Measurements from ENCODE around the gene CFAP57. TPM values are rescaled to one million over a fixed set of nuclear protein-coding genes. Genes with fewer than 3 reads are reported as not detected.

CFAP57 gene
- total RNA-seq, 4 donors from 2014 or later: 0.40 to 5.6 (median 1.8) TPM

DNA sequence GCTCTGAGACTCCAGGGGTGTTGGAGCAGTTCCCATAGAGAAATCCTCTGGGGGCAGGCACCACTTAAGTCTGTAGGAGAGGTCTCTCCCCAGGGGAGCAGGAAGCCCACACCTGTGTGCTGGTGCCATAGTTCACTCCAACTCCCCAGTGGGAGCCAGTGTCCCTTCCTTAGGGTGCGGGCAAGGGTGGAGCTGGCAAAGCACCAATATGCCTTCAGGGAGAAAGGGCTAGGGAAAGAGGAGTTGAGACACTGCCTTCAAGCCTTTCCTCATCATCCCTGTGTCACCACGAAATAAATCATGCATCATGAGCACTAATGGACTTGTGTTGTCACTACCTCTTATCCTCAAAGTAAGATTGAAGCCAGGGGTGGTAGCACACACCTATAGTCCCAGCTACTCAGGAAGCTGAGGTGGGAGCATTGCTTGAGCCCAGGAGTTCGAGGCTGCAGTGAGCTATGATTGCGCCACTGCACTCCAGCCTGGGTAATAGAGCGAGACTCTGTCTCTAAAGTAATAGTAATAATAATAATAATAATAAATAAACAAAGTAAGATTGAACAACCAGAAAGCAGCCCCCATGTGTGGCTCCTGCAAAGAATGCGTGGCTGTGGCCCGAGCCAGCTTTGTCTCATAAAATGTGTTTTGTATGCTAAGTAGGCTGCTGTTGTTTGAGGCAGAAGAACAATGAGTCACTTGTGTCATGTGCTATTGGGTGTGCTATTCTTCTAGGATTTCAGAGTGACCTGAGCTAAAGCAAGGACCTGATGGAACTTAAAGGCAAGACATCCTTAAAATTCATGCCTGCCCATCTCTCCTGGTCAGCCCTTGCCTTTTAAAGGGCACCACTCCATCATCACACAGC, 122.0 kb downstream of the CFAP57 start:
- H3K27ac ChIP-seq: peak overlapping the region; percentile 54 to 75
- intact Hi-C loops (cut with DNase I; ENCODE audit: low total_unique reads): no loop called here
- no peak overlapping the region for H3K4me3 ChIP-seq
- no peaks in the 10 kb centered on the region for H3K27me3 ChIP-seq
- no peaks in the 10 kb centered on the region for H3K4me1 ChIP-seq
- H3K9me3 ChIP-seq: no peaks in the 10 kb centered on the region
- H3K36me3 ChIP-seq: no peaks in the 10 kb centered on the region
- TF ChIP-seq POLR2A (IDR thresholded peaks at IDR 0.05): no peak
- TF ChIP-seq, protein P1, sequence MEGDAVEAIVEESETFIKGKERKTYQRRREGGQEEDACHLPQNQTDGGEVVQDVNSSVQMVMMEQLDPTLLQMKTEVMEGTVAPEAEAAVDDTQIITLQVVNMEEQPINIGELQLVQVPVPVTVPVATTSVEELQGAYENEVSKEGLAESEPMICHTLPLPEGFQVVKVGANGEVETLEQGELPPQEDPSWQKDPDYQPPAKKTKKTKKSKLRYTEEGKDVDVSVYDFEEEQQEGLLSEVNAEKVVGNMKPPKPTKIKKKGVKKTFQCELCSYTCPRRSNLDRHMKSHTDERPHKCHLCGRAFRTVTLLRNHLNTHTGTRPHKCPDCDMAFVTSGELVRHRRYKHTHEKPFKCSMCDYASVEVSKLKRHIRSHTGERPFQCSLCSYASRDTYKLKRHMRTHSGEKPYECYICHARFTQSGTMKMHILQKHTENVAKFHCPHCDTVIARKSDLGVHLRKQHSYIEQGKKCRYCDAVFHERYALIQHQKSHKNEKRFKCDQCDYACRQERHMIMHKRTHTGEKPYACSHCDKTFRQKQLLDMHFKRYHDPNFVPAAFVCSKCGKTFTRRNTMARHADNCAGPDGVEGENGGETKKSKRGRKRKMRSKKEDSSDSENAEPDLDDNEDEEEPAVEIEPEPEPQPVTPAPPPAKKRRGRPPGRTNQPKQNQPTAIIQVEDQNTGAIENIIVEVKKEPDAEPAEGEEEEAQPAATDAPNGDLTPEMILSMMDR (IDR thresholded peaks at IDR 0.05): no peak
- DNase-seq: no peak

DNA sequence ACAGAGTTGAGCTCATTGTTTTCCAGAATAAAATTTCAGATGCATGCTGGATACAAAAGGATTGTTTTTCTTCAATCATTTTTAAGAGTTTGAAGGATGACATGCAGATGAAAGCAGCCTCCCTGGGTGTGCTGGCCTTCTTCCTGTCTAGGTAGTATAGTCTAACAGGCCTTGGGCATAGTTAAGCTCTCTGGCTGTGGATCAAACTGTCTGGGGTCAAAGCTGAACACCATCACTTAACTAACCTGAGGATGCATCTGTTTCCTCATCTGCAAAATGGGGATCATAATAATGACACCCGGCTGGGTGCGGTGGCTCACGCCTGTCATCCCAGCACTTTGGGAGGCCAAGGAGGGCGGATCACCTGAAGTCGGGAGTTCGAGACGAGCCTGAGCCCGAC, 122.6 kb downstream of the CFAP57 start:
- H3K4me3 ChIP-seq: no peak overlapping the region
- intact Hi-C loops (cut with DNase I; ENCODE audit: low total_unique reads): no loop called here
- H3K27ac ChIP-seq: peak overlapping the region; percentile 54 to 75
- TF ChIP-seq, protein P1 (IDR thresholded peaks at IDR 0.05): no peak
- TF ChIP-seq POLR2A (IDR thresholded peaks at IDR 0.05): no peak
- no peaks in the 10 kb centered on the region for H3K36me3 ChIP-seq
- DNase-seq: no peak
- H3K27me3 ChIP-seq: no peaks in the 10 kb centered on the region
- H3K9me3 ChIP-seq: no peaks in the 10 kb centered on the region
- no peaks in the 10 kb centered on the region for H3K4me1 ChIP-seq

DNA sequence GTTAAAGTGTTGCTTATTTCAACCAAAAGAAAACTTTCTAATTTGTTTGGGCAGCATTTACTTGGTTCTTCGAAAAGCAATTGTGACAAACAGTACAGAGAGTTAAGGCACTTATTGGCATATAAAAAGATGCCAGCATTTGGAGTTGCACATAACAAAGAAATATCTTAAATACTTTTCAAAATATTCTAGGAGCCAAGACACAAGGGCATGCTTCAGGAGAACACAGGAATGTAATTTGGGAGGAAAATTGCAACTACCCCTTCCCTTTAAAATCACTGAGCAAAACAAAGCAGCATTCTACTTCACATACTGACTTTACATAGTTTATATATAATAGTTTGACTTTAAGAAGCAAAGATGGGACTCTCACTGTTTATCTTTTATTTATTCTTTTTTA, 124.1 kb downstream of the CFAP57 start:
- no peak overlapping the region for H3K4me3 ChIP-seq
- DNase-seq: no peak
- no peaks in the 10 kb centered on the region for H3K4me1 ChIP-seq
- intact Hi-C loops (cut with DNase I; ENCODE audit: low total_unique reads): no loop called here
- H3K9me3 ChIP-seq: no peaks in the 10 kb centered on the region
- peak overlapping the region; percentile 9 to 59 for H3K27ac ChIP-seq
- H3K36me3 ChIP-seq: no peaks in the 10 kb centered on the region
- TF ChIP-seq POLR2A (IDR thresholded peaks at IDR 0.05): no peak
- TF ChIP-seq, protein P1 (IDR thresholded peaks at IDR 0.05): no peak
- H3K27me3 ChIP-seq: no peaks in the 10 kb centered on the region

DNA sequence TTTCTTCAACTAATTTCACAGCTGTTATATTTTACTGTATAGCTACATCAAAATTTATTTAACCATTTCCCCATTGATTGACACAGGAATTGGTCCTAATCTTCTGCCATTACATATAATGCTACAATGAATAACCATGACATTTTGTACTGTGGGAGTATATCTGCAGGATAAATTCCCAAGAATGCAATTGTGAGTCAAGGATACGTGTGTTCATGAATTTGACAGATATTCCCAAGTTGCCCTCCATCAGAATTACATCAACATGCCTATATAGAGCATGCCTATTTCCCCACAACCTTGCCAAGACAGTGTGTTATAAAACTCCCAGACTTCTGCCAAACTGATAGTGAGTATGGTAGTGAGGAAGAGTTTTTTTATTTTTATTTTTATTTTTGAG, 125.9 kb downstream of the CFAP57 start:
- no peak for DNase-seq
- Histone ChIP-seq H3K27ac (no peak overlapping the region), H3K27me3 (no peaks in the 10 kb centered on the region), H3K9me3 (no peaks in the 10 kb centered on the region), H3K36me3 (no peaks in the 10 kb centered on the region), H3K4me1 (no peaks in the 10 kb centered on the region), H3K4me3 (no peak overlapping the region)
- intact Hi-C loops (cut with DNase I; ENCODE audit: low total_unique reads): no loop called here
- no peak for TF ChIP-seq POLR2A (IDR thresholded peaks at IDR 0.05)
- TF ChIP-seq, protein P1 (IDR thresholded peaks at IDR 0.05): no peak

DNA sequence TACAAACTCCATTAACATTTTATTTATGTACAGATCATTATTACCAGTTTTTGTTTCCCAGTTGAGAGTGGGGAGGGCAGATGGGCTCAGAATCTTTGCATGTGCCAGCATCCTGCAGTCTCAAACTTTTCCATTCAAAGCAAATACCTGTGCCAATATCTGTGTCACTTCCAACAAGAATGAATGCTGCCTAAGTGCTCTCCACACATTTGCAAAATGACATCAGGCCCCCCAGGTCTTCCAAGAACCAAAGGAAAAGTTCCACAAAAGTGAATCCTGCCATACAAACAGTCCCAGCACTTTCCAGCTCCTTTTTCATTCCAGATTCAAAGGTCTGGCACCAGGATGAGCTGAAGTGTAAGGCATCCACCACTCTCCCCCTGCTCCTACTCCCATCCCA, 127.0 kb downstream of the CFAP57 start:
- no peaks in the 10 kb centered on the region for H3K36me3 ChIP-seq
- H3K9me3 ChIP-seq: no peaks in the 10 kb centered on the region
- no peaks in the 10 kb centered on the region for H3K4me1 ChIP-seq
- no peaks in the 10 kb centered on the region for H3K27me3 ChIP-seq
- DNase-seq: no peak
- no peak for TF ChIP-seq POLR2A (IDR thresholded peaks at IDR 0.05)
- TF ChIP-seq, protein P1 (IDR thresholded peaks at IDR 0.05): no peak
- H3K27ac ChIP-seq: peak overlapping the region; percentile 63 to 76
- intact Hi-C loops (cut with DNase I; ENCODE audit: low total_unique reads): no loop called here
- no peak overlapping the region for H3K4me3 ChIP-seq

Data from uterus (tissue), 4 donors.